ENCODE measurements around the gene RETREG1.
A peak's percentile ranks its signal among the peaks of the same experiment; 100 is the strongest.

DNA sequence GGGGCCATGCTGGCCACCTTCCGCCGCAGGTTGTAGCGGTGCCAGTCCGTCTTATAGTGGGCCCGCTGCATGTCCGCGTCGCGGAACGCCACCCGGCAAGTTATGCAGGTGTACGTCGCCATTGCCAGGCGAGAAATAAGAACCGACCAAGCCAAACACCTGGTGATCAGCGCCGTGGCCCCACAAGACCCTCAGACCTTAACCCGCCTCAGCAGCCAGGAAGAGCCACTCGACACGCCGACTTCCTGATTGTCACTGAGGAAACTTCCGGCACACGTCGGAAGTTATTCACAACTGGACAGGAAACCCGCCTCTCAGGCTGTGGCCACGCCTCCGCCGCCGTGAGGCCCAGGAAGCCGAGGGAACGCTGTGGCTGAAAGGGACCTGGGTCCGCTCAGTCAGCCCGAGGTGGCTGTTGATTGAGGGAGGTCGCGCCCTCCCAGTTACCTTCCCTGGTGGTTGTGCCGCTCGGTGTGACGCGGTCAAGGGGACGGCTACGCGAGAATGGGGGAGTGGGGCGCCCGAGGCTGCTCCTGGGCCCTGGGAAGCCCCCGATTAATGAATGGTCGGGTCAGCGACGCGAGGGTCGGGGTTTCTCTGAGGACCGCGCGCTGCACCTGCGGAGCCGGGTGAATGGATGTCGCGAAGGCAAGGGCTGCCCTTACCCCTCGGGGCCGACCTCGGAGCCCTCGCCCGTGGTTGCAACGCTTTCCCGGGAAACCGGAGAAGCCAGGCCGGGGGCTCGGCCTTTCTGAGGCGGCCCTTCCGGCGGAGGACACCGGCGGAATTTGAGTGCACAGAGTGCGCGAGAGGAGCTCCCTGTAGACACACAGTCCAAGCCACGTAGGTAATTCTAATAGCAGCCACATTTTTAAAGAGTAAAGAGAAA, 151.0 kb downstream of the RETREG1 start, which contains the start of gene ZNF622:
- peak; percentile 57 for TF ChIP-seq POLR2A (IDR thresholded peaks at IDR 0.05)
- TF ChIP-seq CTCF (IDR thresholded peaks at IDR 0.05), result no peak
- TF ChIP-seq EP300 (IDR thresholded peaks at IDR 0.05), result no peak
